SK-N-MC (cell line): Measurements from ENCODE around the gene MAP4.

Experiments
- EZH2 ChIP-seq: fragments of 200-600 bp; sonication (generic); IDR thresholded peaks from one replicate; pipeline ENCODE4 v1.6.1; 2017; ENCODE audit warnings: antibody characterized with exemption
- FOXP2 ChIP-seq: optimal IDR thresholded peaks from 2 replicates; pipeline ENCODE3; 2011; ENCODE audit warnings: mild to moderate bottlenecking, moderate library complexity; ENCODE audit not compliant: insufficient read depth; ENCODE audit errors: extremely low read length, control extremely low read depth
- POLR2AphosphoS5 ChIP-seq: IDR thresholded peaks from 2 replicates; pipeline ENCODE4 v1.6.1; 2012; ENCODE audit warnings: mild to moderate bottlenecking, low read depth, low read length, borderline replicate concordance

DNA sequence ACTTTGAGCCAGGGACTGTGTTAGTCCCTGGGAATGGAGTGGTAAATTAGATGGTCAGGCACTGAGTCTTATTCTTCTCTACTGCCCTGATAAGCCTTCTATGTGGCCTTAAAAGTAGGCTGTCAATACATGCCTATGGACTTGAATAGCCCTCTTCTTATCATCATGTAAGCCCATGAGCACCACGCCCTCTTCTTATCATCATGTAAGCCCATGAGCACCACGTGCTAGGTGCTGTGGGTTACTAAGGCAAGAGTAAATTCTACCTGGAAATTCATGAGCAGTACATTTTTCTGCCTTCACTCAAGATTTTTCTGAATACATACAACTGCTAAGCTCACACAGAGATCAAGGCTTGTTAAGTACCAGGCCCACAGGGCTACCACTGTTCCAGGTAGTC lies 144.8 kb downstream of the MAP4 start:
- no peak for TF ChIP-seq EZH2
- TF ChIP-seq FOXP2, result no peak
- no peak for TF ChIP-seq POLR2AphosphoS5
